ENCODE data around the gene LHX3.

LHX3 gene

DNA sequence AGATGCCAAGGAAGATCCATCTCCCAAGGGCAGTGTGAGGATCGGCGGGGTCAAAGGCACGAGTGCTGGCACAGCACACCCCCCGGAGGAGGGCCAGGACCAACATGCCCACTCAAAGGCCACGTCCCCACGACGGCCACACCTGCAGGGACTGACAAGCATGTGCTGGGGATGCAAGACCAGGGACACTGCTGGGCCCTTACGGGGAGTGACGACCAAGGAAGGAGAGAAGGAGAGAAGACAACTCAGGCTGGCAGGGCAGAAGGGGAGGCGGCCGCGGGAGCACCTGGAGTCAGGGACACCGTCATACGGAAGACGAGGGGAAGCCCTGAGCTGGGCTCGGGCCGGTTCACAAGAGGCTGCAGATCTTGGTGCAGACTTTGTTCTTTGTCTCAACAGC, 30.2 kb upstream of the LHX3 start:
- no peaks in the 10 kb centered on the region for H3K9me3 Mint-ChIP-seq
- H3K4me3 Mint-ChIP-seq, result no peak overlapping the region
- no peak for ATAC-seq
- no peaks in the 10 kb centered on the region for H3K27me3 Mint-ChIP-seq
- H3K27ac Mint-ChIP-seq, result peak overlapping the region; percentile 77
- peaks cover 69% of the 10 kb centered on the region for H3K4me1 Mint-ChIP-seq
- H3K36me3 Mint-ChIP-seq, result peaks cover 56% of the 10 kb centered on the region

DNA sequence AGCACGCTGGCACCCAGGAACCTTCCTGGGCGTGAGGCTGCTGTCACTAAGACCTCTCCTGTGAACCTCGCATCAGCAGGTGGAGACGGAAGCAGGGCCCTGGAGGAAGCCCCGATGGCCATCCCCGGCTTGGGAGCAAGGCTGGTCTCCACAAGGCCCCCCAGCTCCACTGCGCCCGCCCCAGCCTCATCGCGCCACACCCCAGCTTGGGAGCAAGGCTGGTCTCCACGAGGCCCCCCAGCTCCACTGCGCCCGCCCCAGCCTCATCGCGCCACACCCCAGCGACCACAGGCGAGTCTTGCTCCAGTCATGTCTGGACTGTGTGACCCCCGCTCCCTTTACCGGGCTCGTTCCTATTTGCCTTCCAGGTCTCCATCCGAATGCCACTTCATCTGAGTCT, 29.7 kb upstream of the LHX3 start:
- Mint-ChIP-seq H3K27ac (peak overlapping the region; percentile 77), H3K4me3 (no peak overlapping the region), H3K4me1 (peaks cover 68% of the 10 kb centered on the region), H3K9me3 (no peaks in the 10 kb centered on the region), H3K27me3 (no peaks in the 10 kb centered on the region), H3K36me3 (peaks cover 60% of the 10 kb centered on the region)
- peak; percentile 59 for ATAC-seq

DNA sequence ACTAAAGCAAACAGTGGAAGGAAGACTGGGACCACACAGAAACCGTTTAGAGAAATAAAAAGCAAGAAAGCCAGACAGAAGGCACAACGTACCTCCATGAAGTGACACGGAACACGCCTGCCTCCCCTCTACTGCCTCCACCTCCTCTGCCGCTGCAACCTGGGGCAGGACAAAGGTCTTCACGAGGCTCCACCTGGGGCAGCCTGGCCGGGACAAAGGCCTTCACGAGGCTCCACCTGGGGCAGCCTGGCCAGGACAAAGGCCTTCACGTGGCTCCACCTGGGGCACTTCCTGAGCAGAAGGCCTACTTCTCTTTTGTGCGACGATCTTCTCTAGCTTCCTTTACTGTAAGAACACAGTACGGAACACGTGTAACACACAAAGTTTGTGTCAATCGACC, 28.9 kb upstream of the LHX3 start:
- Mint-ChIP-seq H3K36me3 (peaks cover 62% of the 10 kb centered on the region), H3K4me1 (peaks cover 65% of the 10 kb centered on the region), H3K9me3 (no peaks in the 10 kb centered on the region), H3K27ac (peak overlapping the region; percentile 77), H3K4me3 (no peak overlapping the region), H3K27me3 (no peaks in the 10 kb centered on the region)
- ATAC-seq, result no peak

DNA sequence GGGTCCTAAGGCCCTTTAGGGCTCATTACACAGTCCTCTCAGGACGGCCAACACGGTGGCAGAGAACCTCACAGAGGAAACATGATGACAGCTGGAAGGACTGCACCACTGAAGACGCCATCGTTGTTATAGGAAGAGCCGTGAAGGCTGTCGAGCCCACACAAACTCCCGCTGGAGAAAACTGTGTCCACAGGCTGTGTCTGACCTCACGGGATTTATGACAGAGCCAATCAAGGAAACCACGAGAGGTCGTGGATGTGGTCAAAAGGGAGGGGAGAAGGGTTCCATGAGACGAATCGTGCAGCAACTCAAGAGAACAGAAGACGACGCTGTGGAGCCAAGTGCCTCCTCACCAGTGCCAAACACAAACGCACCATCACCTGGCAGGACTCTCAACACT, 28.5 kb upstream of the LHX3 start:
- Mint-ChIP-seq H3K27me3 (no peaks in the 10 kb centered on the region), H3K9me3 (no peaks in the 10 kb centered on the region), H3K4me3 (no peak overlapping the region), H3K27ac (peak overlapping the region; percentile 77), H3K36me3 (peaks cover 65% of the 10 kb centered on the region), H3K4me1 (peaks cover 65% of the 10 kb centered on the region)
- no peak for ATAC-seq

GRCh38 chr9:136232969-136233368, 28.0 kb upstream of the LHX3 start:
- H3K9me3 Mint-ChIP-seq, result no peaks in the 10 kb centered on the region
- no peak for ATAC-seq
- H3K27me3 Mint-ChIP-seq, result no peaks in the 10 kb centered on the region
- peaks cover 65% of the 10 kb centered on the region for H3K4me1 Mint-ChIP-seq
- H3K4me3 Mint-ChIP-seq, result no peak overlapping the region
- peaks cover 70% of the 10 kb centered on the region for H3K36me3 Mint-ChIP-seq
- H3K27ac Mint-ChIP-seq, result no peak overlapping the region

DNA sequence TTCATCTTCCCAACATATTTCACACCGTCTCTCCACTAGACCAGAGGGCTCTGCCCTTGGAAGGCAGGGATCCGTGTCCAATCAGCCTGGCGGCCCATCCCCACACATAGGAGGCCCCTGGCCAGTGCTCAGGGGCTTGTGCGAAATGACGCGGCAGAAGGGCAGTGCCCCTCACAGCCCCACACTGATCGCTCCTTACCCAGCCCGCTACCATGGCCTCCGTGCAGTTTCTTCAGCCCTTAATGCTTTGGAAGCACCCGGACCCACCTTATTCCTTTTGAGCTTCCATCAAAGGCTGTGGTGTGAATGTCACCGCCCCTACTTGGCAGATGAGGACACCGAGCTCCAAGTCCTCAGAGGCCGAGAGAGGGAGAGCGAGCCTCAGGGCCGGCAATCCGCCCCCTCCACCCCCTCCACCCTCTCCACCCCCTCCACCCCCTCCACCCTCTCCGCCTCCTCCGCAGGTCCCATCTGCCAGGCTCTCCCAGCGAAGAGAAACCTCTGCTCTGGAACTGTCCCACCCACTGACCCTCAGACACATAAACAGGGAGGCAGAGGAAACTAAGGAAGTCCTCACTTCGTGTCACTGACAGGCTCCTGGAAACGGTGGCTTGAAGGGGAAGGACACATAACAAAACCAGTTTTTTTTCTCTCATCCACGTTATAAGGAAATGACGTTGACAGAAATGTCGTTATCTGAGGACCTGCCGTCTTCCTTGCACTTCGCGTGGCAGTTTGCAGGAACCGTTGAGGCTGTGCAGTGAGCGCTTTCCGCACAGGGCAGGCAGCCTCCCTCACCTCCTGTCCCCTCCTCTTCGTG, 26.8 kb upstream of the LHX3 start:
- H3K4me3 Mint-ChIP-seq, result no peak overlapping the region

DNA sequence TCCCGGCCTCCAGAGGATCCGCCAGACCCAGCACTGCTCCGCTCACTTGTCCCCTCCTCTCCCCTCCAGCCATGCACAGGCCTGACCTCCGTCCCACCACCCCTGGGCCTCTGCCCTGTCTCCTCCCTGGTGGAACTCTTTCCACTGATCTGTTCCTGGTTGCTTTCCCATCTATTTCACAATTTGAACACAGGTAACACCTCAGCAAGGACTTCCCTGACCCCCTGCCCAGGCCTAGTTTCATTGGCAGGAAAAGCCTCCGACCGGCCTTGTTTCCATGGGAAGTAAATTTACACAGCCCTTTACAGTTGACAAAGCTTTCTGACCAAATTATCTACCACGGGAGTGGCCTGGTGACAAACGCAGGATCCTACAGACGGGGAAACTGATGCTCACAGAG, 25.8 kb upstream of the LHX3 start:
- peaks cover 70% of the 10 kb centered on the region for H3K36me3 Mint-ChIP-seq
- H3K27me3 Mint-ChIP-seq, result no peaks in the 10 kb centered on the region
- H3K4me1 Mint-ChIP-seq, result peaks cover 81% of the 10 kb centered on the region
- H3K27ac Mint-ChIP-seq, result peak overlapping the region; percentile 50
- no peaks in the 10 kb centered on the region for H3K9me3 Mint-ChIP-seq
- ATAC-seq, result no peak
- H3K4me3 Mint-ChIP-seq, result no peak overlapping the region

More for the DNA sequence above, 26.8 kb upstream of the LHX3 start:
- peaks cover 71% of the 10 kb centered on the region for H3K36me3 Mint-ChIP-seq
- no peaks in the 10 kb centered on the region for H3K9me3 Mint-ChIP-seq
- peaks cover 72% of the 10 kb centered on the region for H3K4me1 Mint-ChIP-seq
- H3K27me3 Mint-ChIP-seq, result no peaks in the 10 kb centered on the region
- ATAC-seq, result no peak
- peak overlapping the region; percentile 50 for H3K27ac Mint-ChIP-seq

DNA sequence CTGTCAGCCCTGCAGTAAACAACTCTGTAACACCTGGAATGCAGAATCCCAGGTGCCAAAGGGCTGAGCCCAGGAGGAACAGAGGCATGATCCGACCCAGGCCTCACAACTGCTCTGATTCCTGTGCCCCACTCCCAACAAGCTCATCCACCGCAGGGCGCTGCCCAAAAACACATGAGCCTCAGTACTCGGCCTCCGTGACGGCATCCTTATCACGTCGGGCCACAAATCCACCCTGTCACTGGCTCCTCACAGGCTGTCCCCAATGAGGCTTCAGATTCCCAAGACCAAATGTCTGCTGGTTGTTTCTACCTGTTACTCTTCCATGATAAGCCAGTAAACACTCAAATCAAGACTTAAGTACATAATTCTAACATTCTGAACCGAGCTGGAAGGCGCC, 25.4 kb upstream of the LHX3 start:
- peak overlapping the region; percentile 50 for H3K27ac Mint-ChIP-seq
- H3K27me3 Mint-ChIP-seq, result no peaks in the 10 kb centered on the region
- peaks cover 84% of the 10 kb centered on the region for H3K4me1 Mint-ChIP-seq
- H3K9me3 Mint-ChIP-seq, result no peaks in the 10 kb centered on the region
- no peak overlapping the region for H3K4me3 Mint-ChIP-seq
- peaks cover 66% of the 10 kb centered on the region for H3K36me3 Mint-ChIP-seq
- ATAC-seq, result no peak

DNA sequence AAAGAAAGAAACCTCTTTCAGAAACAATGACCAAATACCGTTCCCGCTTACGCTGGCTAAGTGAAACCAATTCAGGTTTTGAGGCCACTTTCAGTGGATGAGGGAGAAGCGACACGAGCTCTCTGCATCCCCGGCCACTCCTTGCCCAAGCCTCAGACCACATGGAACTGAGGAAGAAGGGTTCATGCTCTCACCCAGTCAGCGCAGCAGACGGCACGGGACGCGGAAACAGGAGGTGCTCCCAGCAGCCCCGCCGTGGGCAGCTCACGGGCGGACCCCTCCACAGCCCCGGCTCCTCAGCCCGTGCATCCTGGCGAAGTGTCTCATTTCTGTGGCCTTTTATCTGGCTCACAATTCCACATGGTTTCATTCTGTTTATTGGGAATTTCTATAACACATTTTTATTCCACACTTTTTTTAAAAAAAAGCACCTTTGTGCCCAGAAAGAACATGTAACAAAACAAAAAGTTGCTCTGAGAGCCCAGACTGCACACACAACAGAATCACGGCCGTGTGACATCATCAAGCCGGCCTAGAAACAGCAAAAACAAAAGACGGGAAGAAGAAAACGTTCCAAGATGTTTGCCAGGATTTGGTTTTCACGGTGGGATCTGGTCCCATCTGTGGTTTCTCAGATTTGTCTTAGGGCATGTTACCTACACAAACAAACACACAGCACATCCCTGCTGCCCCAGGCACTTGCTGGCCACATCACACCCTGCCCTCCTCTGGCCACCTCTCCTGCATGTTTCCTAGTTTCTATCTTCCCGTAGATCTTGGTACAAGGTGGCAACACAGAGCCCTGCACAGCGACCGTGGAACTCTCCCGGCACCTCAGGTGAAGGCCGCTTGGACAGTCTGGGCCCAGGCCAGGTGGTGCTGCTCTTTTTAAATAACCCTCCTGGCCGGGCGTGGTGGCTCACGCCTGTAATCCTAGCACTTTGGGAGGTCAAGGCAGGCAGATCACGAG, 24.5 kb upstream of the LHX3 start:
- peaks cover 56% of the 10 kb centered on the region for H3K36me3 Mint-ChIP-seq
- peak overlapping the region; percentile 97 for H3K27ac Mint-ChIP-seq
- H3K4me3 Mint-ChIP-seq, result no peak overlapping the region
- no peak for ATAC-seq
- H3K4me1 Mint-ChIP-seq, result peaks cover 84% of the 10 kb centered on the region
- no peaks in the 10 kb centered on the region for H3K27me3 Mint-ChIP-seq
- no peaks in the 10 kb centered on the region for H3K9me3 Mint-ChIP-seq

GRCh38 chr9:136228107-136228875, 23.4 kb upstream of the LHX3 start:
- peaks cover 56% of the 10 kb centered on the region for H3K36me3 Mint-ChIP-seq
- no peak for ATAC-seq

GRCh38 chr9:136226680-136227407, 21.9 kb upstream of the LHX3 start:
- H3K4me3 Mint-ChIP-seq, result no peak overlapping the region
- no peak for ATAC-seq
- peaks cover 61% of the 10 kb centered on the region for H3K36me3 Mint-ChIP-seq
- H3K27ac Mint-ChIP-seq, result peak overlapping the region; percentile 97
- peaks cover 82% of the 10 kb centered on the region for H3K4me1 Mint-ChIP-seq
- no peaks in the 10 kb centered on the region for H3K27me3 Mint-ChIP-seq
- H3K9me3 Mint-ChIP-seq, result no peaks in the 10 kb centered on the region

More at GRCh38 chr9:136228107-136228875, 23.4 kb upstream of the LHX3 start:
- H3K4me3 Mint-ChIP-seq, result no peak overlapping the region
- no peaks in the 10 kb centered on the region for H3K9me3 Mint-ChIP-seq
- H3K27ac Mint-ChIP-seq, result peak overlapping the region; percentile 97
- peaks cover 82% of the 10 kb centered on the region for H3K4me1 Mint-ChIP-seq
- H3K27me3 Mint-ChIP-seq, result no peaks in the 10 kb centered on the region

GRCh38 chr9:136225748-136226679, 21.1 kb upstream of the LHX3 start:
- peak overlapping the region; percentile 70 for H3K4me3 Mint-ChIP-seq
- H3K36me3 Mint-ChIP-seq, result peaks cover 62% of the 10 kb centered on the region
- peaks cover 75% of the 10 kb centered on the region for H3K4me1 Mint-ChIP-seq
- peak overlapping the region; percentile 97 for H3K27ac Mint-ChIP-seq
- no peaks in the 10 kb centered on the region for H3K27me3 Mint-ChIP-seq
- H3K9me3 Mint-ChIP-seq, result no peaks in the 10 kb centered on the region
- ATAC-seq, result peak; percentile 93

GRCh38 chr9:136225366-136225747, 20.4 kb upstream of the LHX3 start:
- peak overlapping the region; percentile 97 for H3K27ac Mint-ChIP-seq
- no peaks in the 10 kb centered on the region for H3K27me3 Mint-ChIP-seq
- peaks cover 75% of the 10 kb centered on the region for H3K4me1 Mint-ChIP-seq
- no peaks in the 10 kb centered on the region for H3K9me3 Mint-ChIP-seq
- H3K36me3 Mint-ChIP-seq, result peaks cover 62% of the 10 kb centered on the region
- H3K4me3 Mint-ChIP-seq, result peak overlapping the region; percentile 70
- peak; percentile 91 for ATAC-seq
